Epithelial cell of proximal tubule (primary cell): ENCODE data around the gene CBARP. TPM values are rescaled to one million over a fixed set of nuclear protein-coding genes. Genes with fewer than 3 reads are reported as not detected.

Experiments
- DNase-seq: peaks from one replicate; pipeline ENCODE4 v3.0.0-alpha.2; 2011; ENCODE audit warnings: low read depth
- H3K4me3 ChIP-seq: 2 replicates; pipeline ENCODE4 v1.5.1; 2011; ENCODE audit warnings: low read depth, mild to moderate bottlenecking, low read length
- total RNA-seq: library from RNA; depleted of rRNA; stranded (reverse); fragments of >200 nt; gene quantifications from 2 replicates; pipeline ENCODE4 v1.2.3, GENCODE V29; 2015
- TF ChIP-seq, protein P1 (sequence below): conservative IDR thresholded peaks from 2 replicates; pipeline ENCODE4 v1.5.1; 2012; ENCODE audit warnings: low read depth, mild to moderate bottlenecking, low read length

The CBARP gene
- total RNA-seq, 1 donor from 2014 or later: 9.7 TPM

DNA sequence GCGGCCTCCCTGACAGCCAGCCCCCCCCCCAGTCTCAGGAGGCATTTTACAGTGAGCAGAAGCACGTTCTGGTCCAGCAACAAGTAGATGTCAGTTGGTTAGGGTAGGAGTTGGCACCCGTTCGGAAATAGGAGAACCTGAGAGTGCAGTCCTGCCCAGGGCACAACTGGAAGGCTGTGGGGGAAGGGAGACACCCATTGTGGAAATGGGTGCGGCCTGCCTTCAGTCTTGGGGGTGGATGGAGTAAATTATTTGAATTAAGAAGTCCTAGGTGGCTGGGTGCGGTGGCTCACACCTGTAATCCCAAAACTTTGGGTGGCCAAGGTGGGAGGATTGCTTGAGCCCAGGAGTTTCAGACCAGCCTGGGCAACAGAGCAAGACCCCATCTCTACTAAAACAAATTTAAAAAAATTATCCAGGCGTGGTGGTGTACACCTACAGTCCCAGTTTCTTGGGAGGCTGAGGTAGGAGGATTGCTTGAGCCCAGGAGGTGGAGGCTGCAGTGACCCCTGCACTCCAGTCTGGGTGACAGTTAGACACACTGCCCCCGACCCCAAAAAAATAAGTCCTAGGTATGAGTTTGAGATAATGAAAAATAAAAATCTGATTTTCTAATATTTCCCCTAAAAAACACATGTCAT, 32.5 kb upstream of the CBARP start:
- DNase-seq: no peak
- peak overlapping the region; percentile 64 for H3K4me3 ChIP-seq
- TF ChIP-seq, protein P1, sequence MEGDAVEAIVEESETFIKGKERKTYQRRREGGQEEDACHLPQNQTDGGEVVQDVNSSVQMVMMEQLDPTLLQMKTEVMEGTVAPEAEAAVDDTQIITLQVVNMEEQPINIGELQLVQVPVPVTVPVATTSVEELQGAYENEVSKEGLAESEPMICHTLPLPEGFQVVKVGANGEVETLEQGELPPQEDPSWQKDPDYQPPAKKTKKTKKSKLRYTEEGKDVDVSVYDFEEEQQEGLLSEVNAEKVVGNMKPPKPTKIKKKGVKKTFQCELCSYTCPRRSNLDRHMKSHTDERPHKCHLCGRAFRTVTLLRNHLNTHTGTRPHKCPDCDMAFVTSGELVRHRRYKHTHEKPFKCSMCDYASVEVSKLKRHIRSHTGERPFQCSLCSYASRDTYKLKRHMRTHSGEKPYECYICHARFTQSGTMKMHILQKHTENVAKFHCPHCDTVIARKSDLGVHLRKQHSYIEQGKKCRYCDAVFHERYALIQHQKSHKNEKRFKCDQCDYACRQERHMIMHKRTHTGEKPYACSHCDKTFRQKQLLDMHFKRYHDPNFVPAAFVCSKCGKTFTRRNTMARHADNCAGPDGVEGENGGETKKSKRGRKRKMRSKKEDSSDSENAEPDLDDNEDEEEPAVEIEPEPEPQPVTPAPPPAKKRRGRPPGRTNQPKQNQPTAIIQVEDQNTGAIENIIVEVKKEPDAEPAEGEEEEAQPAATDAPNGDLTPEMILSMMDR: no peak

DNA sequence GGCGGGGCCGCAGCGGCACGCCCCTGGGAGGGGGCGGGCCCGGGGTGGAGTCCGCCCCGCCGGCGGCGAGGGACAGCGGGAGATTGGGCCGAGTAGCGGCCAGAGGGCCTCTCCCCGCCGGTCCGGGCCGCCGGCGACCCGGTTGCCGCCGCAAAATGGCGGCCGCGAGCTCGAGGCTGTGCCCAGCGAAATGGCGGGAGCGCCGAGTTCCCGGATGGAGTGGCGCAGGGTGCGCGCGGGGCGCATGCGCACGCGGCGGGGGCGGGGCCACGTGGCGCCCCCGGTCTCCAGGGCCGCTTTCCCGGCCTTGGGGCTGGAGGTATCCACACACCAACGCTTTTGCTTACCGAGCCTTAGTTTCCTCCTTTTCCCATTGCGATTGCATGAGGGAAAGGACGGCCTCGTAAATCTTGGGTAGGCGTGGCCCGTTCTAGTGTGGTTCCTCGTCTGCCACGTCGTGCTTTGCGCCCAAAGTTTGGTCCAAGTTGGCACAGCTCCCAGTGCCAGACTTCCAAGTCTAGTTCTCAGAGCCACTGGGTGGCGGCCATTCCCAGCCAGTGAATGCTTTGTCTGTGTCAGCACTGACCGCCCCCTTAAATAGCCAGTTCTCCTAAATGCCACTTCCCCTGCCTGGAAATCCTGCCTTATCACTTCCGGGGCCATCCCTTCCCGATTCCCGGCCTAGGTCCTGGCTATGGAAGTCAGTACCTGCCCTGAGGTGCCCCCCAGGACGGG, 31.8 kb upstream of the CBARP start:
- no peak for DNase-seq
- TF ChIP-seq, protein P1: peak; percentile 21
- H3K4me3 ChIP-seq: peak overlapping the region; percentile 64

DNA sequence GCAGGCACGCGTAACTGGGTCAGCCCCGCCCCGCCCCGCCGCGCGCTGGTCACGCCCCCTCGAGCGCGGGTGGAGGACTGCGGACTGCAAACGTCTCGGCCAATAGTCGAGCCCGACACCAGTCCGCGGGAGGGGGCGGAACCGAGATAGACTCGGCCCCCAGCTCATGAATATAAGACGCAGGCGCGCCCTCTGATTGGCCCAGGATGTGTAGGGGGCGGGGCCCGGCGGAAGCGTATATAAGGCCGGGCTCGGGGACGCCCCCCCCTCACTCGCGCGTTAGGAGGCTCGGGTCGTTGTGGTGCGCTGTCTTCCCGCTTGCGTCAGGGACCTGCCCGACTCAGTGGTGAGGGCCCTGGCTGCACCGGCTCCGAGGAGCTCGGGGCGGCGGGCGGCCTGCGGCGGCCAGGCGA, 31.3 kb upstream of the CBARP start, which contains the start of gene CIRBP:
Gene CIRBP (plus strand): TSS at position 268 of the 413 bp plus-strand sequence. CDS start 1,602 bp downstream, outside the sequence.
- TF ChIP-seq, protein P1: no peak
- no peak for DNase-seq
- peak within 1 kb of the TSS; percentile 64 for H3K4me3 ChIP-seq

DNA sequence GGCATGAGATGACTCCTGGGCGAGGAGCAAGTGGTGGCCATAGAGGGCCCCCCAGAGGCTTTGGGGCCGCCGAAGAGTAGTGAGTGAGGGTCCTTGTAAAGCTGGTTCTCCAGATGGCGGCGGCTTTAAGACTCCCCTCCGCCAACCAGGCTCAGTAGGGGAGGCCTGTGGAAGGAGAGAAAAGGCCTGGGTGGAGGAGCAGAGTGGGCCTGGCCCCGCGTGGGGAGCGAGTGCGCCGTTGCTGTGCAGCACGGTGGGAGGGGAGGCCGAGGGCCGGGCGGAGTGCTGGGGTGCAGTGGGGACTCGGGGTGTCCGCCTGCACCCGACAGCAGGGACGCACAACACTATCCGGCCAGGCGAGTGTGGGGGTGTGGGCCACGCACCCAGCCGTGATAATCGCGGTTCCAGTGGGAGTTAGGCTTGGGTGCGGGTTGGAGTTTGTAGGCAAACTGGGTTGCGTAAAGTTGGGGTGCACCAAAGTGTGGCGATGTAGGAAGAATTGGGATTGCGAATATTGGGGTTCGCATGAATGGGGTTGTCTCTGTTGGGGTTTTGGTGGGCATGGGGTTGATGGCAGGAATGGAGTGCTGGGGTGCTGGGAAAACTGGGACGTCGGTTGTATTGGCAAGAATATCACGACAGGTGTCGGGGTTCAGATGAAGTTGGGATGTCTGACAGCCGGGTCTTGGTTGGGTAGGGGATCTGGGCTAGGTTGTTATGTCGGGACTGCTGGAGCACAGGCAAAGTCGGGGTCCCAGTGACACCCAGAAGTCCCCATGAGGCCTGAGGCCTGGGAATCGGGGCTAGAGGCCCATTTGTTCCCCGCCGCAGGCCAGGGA, 30.6 kb upstream of the CBARP start:
- no peak for DNase-seq
- TF ChIP-seq, protein P1: no peak
- no peak overlapping the region for H3K4me3 ChIP-seq

GRCh38 chr19:1267477-1268225, 29.8 kb upstream of the CBARP start:
- peak overlapping the region; percentile 58 for H3K4me3 ChIP-seq
- TF ChIP-seq, protein P1: no peak
- DNase-seq: no peak

DNA sequence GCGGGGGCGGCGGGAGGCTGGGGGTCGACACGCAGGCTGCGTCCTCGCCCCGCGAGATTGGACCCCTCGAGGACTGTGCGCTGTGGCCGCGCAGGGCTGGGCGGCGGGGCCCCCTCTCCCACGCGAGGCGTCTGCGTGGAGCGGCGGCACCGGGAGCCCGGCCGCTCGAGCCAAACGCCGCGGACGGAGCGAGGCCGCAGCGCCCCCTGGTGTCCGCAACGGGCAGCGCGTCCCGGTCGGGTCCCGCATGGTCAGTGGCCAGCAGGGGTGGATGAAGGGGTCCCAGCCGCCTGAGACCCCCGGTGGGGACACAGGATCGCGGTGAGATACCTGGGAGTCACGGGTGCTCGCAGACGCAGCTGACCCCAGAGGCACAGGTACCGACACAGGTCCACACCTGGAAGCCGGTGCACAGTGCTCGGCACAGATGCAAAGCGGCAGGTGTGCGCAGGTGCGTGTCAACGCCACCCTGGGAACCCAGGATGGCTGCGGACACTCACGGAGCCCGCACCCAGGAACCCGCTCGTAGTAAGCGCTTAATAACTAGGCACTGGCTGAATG, 29.2 kb upstream of the CBARP start:
- TF ChIP-seq, protein P1: peak; percentile 74
- H3K4me3 ChIP-seq: peak overlapping the region; percentile 58
- no peak for DNase-seq
